ENCODE data around the gene SRGAP3. TPM values are rescaled to one million over a fixed set of nuclear protein-coding genes. Genes with fewer than 3 reads are reported as not detected.

Gene SRGAP3
- total RNA-seq = 4.4 and 6.0 TPM in 2 replicates

DNA sequence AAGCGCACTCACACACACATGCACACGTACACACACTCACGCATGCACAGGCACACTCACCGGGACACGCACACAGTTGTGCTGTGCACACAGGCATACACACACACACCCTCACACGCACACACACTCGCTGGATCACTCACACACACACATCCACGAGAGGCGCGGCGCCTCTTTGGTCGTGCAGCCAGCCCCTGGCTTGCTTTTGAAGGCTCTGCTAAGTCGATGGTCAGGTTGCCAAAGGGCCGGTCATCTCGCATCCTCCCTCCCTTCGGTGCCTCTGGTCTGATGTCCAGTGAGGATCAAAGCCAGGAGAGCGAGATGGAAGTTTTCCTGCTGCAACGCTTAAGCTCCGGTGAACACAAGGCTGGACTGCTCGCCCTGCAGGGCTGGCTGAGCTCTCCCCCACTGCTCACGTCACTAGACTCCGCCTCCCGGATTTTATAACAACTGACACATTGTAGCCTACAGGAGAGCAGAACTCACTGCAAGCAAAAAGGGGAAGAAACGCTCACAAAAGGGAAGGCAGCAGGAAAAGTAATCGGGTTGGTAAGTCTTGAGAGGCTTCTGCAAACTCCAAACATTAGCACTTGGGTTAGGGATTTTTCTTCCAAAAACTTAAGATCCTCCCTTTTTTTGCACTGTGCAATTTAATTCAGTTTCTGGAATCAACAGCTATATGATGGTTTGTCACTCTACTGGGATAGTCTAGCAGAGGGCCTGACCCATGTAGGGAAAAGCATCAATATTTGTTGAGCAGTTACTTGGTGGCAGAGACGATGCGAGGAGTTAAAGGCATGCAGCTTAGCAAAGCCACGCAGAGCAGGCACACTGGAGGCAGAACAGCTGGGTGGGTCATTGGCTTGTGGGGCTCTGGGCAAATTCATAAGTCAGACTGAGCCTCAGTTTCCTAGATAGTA is at the start of gene SRGAP3:
SRGAP3 (minus strand) TSS at position 374 of the 920 bp plus-strand sequence. CDS start 695 bp downstream, outside the sequence.

DNA sequence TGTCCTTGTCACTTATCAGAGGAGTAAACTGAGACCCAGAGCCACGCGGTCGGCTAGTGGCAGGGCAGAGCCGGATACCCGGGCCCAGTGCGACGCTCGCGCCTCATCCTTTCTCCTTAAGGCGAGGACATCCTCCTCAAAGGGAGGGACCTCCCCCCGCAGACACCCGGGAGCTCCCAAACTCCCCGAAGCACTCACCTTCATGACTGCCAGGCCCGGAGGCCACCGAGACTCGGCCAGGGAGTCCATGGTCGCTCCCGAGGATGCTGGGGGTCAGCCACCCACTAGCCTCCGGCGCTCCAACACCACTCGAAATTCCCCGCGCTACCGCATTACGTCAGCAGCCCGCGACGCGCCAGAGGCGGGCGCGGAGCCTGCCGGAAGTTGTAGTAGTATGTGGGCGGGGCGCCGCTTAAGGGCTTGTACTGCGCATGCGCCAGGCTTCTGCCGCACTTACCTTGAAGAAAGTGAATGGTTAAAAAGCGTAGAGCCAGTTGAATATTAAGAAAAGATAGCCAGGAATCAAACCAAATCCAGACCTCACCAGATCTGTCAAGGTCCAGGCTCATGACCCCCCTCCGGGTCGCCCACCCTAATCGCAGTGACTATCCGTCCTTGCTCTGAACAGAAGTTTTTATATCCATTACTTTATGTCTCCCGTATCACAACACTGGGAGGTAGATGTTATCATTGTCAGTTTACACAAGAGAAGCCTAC is 286.2 kb downstream of the SRGAP3 start, which contains the start of gene RAD18:
RAD18 (minus strand) TSS at position 336 of the 717 bp plus-strand sequence; CDS start at position 249, 87 bp downstream.

Small RNA genes lying within 50 kb of the gene (small RNA-seq; reads per million reads assigned to genes)
- gene RF00416 = not detected

Other genes starting within 250 kb of the SRGAP3 start
- 39.1 and 46.6 TPM in 2 replicates for gene THUMPD3, start 113.4 kb upstream of the SRGAP3 start, total RNA-seq
- 88.4 and 113 TPM in 2 replicates for gene SETD5, start 148.0 kb upstream of the SRGAP3 start, total RNA-seq